Stimulated activated CD8-positive, alpha-beta memory T cell treated with anti-CD3 and anti-CD28 coated beads, Interleukin-7, amount 100 ng/mL, for 48 hours (primary cell): ENCODE results near the gene USP3.

Experiments used
- DNase-seq, 2 donors: peaks; one replicate each; pipeline ENCODE4 v3.0.0-alpha.2; 2020; ENCODE audit warnings: low read depth in 1 of 2; ENCODE audit errors: extremely low read depth in 1 of 2

Gene USP3

GRCh38 chr15:63535689-63536088 is 31.3 kb downstream of the USP3 start:
- DNase-seq: no peak

GRCh38 chr15:63538876-63539275 is 34.5 kb downstream of the USP3 start:
- no peak for DNase-seq

GRCh38 chr15:63539521-63539920 is 35.1 kb downstream of the USP3 start:
- no peak for DNase-seq

- DNase-seq: no peak
Measured at GRCh38 chr15:63539998-63540397, 35.6 kb downstream of the USP3 start.

GRCh38 chr15:63540449-63540848 is 36.1 kb downstream of the USP3 start:
- no peak for DNase-seq

- no peak for DNase-seq
Measured at GRCh38 chr15:63544258-63545026, 40.0 kb downstream of the USP3 start.

- no peak for DNase-seq
Measured at GRCh38 chr15:63545520-63545919, 41.1 kb downstream of the USP3 start.

GRCh38 chr15:63551400-63551799 is 47.0 kb downstream of the USP3 start:
- no peak for DNase-seq

- no peak for DNase-seq
Measured at GRCh38 chr15:63553388-63553791, 49.0 kb downstream of the USP3 start.

GRCh38 chr15:63554337-63554927 is 50.0 kb downstream of the USP3 start:
- no peak for DNase-seq

GRCh38 chr15:63555507-63555906 is 51.1 kb downstream of the USP3 start:
- no peak for DNase-seq

GRCh38 chr15:63556246-63556645 is 51.9 kb downstream of the USP3 start:
- no peak for DNase-seq

GRCh38 chr15:63556736-63557135 is 52.3 kb downstream of the USP3 start:
- no peak for DNase-seq

- DNase-seq: no peak
Measured at GRCh38 chr15:63559753-63560152, 55.4 kb downstream of the USP3 start.

- peak; percentile 8 to 68 for DNase-seq
Measured at GRCh38 chr15:63560741-63561448, 56.5 kb downstream of the USP3 start.

GRCh38 chr15:63564093-63564492 is 59.7 kb downstream of the USP3 start:
- no peak for DNase-seq

- no peak for DNase-seq
Measured at GRCh38 chr15:63565536-63566186, 61.3 kb downstream of the USP3 start.

- no peak for DNase-seq
Measured at GRCh38 chr15:63572749-63573464, 68.5 kb downstream of the USP3 start.

- DNase-seq: no peak
Measured at GRCh38 chr15:63573533-63573932, 69.1 kb downstream of the USP3 start.

GRCh38 chr15:63575312-63575711 is 70.9 kb downstream of the USP3 start:
- DNase-seq: no peak

GRCh38 chr15:63576441-63576840 is 72.0 kb downstream of the USP3 start:
- DNase-seq: no peak
